Osteoblast (primary cell): ENCODE results near the gene C20orf204. TPM values are rescaled to one million over a fixed set of nuclear protein-coding genes. Genes with fewer than 3 reads are reported as not detected.
A peak's percentile ranks its signal among the peaks of the same experiment; 100 is the strongest.

Experiments used
- DNase-seq: peaks from one replicate; pipeline ENCODE4 v3.0.0; 2011; ENCODE audit warnings: low spot score, mixed read lengths; ENCODE audit not compliant: insufficient read length; ENCODE audit errors: missing footprints
- H2AFZ ChIP-seq: 2 replicates; pipeline ENCODE4 v1.6.0; 2011; ENCODE audit warnings: mild to moderate bottlenecking, low read length
- H3K27ac ChIP-seq: 2 replicates; pipeline ENCODE4 v1.5.1; 2011; ENCODE audit warnings: mild to moderate bottlenecking, low read depth, low read length, moderate library complexity
- H3K27me3 ChIP-seq: 2 replicates; pipeline ENCODE4 v1.6.0; 2012; ENCODE audit warnings: mild to moderate bottlenecking, control low read depth, inconsistent platforms, low read length, moderate library complexity; ENCODE audit not compliant: insufficient read depth
- H3K36me3 ChIP-seq: 2 replicates; pipeline ENCODE4 v1.5.1; 2011; ENCODE audit warnings: mild to moderate bottlenecking, low read length, control low read depth, moderate library complexity; ENCODE audit not compliant: insufficient read depth
- H3K4me1 ChIP-seq: 2 replicates; pipeline ENCODE4 v1.5.1; 2011; ENCODE audit warnings: mild to moderate bottlenecking, low read length, control low read depth, moderate library complexity; ENCODE audit not compliant: insufficient read depth
- H3K4me2 ChIP-seq: 2 replicates; pipeline ENCODE4 v1.6.0; 2011; ENCODE audit warnings: mild to moderate bottlenecking, low read length; ENCODE audit not compliant: insufficient read depth
- H3K4me3 ChIP-seq: fragments of 200-600 bp; sonication (generic); 3 replicates; pipeline ENCODE4 v1.5.1; 2012; ENCODE audit warnings: mild to moderate bottlenecking, low read length, inconsistent platforms; ENCODE audit not compliant: insufficient read depth
- H3K79me2 ChIP-seq: 2 replicates; pipeline ENCODE4 v1.6.0; 2012; ENCODE audit warnings: mild to moderate bottlenecking, low read length, control low read depth, inconsistent platforms; ENCODE audit not compliant: insufficient read depth
- H3K9me3 ChIP-seq: 2 replicates; pipeline ENCODE4 v1.5.1; 2011; ENCODE audit warnings: low read depth, low read length, control low read depth
- H4K20me1 ChIP-seq: 2 replicates; pipeline ENCODE4 v1.6.0; 2012; ENCODE audit warnings: mild to moderate bottlenecking, low read length, control low read depth; ENCODE audit not compliant: insufficient read depth
- total RNA-seq: library from RNA; depleted of rRNA; stranded (reverse); fragments of >200 nt; gene quantifications from 2 replicates; pipeline ENCODE4 v1.2.3, GENCODE V29; 2012
- TF ChIP-seq, protein P1 (sequence below): IDR thresholded peaks from 2 replicates; pipeline ENCODE4 v1.5.1; 2011; ENCODE audit warnings: mild to moderate bottlenecking, low read depth, low read length, moderate library complexity; ENCODE audit errors: extremely low read depth

Gene C20orf204
- total RNA-seq, 1 donor, result 1.1 TPM

GRCh38 chr20:64080813-64081623, 45.0 kb downstream of the C20orf204 start:
- no peak overlapping the region for H2AFZ ChIP-seq
- H3K27me3 ChIP-seq, result peaks cover 32% of the 10 kb centered on the region
- H3K79me2 ChIP-seq, result no peaks in the 10 kb centered on the region
- DNase-seq, result no peak
- H3K4me2 ChIP-seq, result no peak overlapping the region
- TF ChIP-seq, protein P1, sequence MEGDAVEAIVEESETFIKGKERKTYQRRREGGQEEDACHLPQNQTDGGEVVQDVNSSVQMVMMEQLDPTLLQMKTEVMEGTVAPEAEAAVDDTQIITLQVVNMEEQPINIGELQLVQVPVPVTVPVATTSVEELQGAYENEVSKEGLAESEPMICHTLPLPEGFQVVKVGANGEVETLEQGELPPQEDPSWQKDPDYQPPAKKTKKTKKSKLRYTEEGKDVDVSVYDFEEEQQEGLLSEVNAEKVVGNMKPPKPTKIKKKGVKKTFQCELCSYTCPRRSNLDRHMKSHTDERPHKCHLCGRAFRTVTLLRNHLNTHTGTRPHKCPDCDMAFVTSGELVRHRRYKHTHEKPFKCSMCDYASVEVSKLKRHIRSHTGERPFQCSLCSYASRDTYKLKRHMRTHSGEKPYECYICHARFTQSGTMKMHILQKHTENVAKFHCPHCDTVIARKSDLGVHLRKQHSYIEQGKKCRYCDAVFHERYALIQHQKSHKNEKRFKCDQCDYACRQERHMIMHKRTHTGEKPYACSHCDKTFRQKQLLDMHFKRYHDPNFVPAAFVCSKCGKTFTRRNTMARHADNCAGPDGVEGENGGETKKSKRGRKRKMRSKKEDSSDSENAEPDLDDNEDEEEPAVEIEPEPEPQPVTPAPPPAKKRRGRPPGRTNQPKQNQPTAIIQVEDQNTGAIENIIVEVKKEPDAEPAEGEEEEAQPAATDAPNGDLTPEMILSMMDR, result no peak
- peaks cover 15% of the 10 kb centered on the region for H3K4me1 ChIP-seq
- no peaks in the 10 kb centered on the region for H3K36me3 ChIP-seq
- H3K9me3 ChIP-seq, result no peaks in the 10 kb centered on the region
- no peak overlapping the region for H3K27ac ChIP-seq
- H3K4me3 ChIP-seq, result no peak overlapping the region
- peaks cover 11% of the 10 kb centered on the region for H4K20me1 ChIP-seq

DNA sequence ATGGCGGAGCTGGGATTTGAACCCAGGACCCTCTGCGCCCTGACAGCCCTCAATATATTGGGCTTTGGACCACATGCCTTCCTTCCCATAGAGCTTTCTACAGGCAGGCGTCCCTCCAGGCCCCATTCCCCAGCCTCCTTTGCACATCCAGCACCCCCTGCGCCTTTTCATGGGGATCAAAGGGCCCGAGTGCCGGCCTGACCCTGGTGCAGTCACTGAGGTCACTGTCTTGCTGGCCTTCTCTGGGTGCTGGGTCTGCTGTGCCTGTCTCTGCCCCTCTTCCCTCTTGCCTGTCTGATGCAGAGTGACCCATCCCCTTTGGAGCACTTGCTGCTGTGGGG, 45.6 kb downstream of the C20orf204 start:
- H3K36me3 ChIP-seq, result no peaks in the 10 kb centered on the region
- DNase-seq, result no peak
- peaks cover 37% of the 10 kb centered on the region for H3K27me3 ChIP-seq
- H3K4me3 ChIP-seq, result no peak overlapping the region
- TF ChIP-seq, protein P1, result no peak
- H3K4me2 ChIP-seq, result no peak overlapping the region
- H3K79me2 ChIP-seq, result no peaks in the 10 kb centered on the region
- no peaks in the 10 kb centered on the region for H3K9me3 ChIP-seq
- H4K20me1 ChIP-seq, result peaks cover 11% of the 10 kb centered on the region
- no peak overlapping the region for H2AFZ ChIP-seq
- no peak overlapping the region for H3K27ac ChIP-seq
- peaks cover 15% of the 10 kb centered on the region for H3K4me1 ChIP-seq

DNA sequence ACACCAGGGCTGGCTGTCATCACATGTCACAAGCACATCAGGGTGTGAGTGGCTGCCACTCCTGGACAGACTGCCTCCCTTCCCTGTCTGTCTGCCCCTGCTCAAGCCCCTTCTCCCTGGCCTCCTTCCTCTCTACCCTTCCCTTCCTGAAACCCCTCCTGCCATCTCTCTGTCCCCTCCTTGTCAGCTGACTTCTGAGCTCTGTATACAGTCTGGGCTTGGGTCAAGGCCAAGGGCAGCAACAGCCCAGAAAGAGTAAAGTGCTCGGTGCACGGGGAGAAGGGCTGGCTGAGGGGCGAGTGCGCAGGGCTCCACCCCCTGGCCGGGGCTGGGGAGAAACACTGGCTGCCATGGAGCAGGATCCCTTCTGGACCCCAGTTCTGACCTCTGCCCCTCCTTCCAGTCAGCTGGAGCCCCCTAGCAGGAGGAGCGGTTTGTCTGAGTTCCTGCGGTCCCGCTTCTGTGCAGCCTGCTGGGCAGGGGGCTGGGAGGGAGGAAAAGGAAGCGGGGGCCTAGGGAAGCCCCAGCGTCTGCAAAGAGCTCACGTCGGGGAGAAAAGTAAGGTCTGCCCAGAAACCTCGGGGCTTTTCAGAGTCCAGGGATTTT, 46.2 kb downstream of the C20orf204 start:
- Histone ChIP-seq H3K4me3 (no peak overlapping the region), H4K20me1 (peaks cover 11% of the 10 kb centered on the region), H3K27me3 (peaks cover 37% of the 10 kb centered on the region), H3K79me2 (no peaks in the 10 kb centered on the region), H3K36me3 (no peaks in the 10 kb centered on the region), H3K9me3 (no peaks in the 10 kb centered on the region), H3K27ac (no peak overlapping the region), H3K4me1 (peaks cover 15% of the 10 kb centered on the region), H2AFZ (no peak overlapping the region), H3K4me2 (no peak overlapping the region)
- no peak for DNase-seq
- TF ChIP-seq, protein P1, result no peak

- peaks cover 15% of the 10 kb centered on the region for H3K4me1 ChIP-seq
- no peaks in the 10 kb centered on the region for H3K36me3 ChIP-seq
- H3K79me2 ChIP-seq, result no peaks in the 10 kb centered on the region
- H3K4me3 ChIP-seq, result no peak overlapping the region
- no peak overlapping the region for H2AFZ ChIP-seq
- DNase-seq, result no peak
- H3K27ac ChIP-seq, result no peak overlapping the region
- no peaks in the 10 kb centered on the region for H3K9me3 ChIP-seq
- H3K27me3 ChIP-seq, result peaks cover 40% of the 10 kb centered on the region
- peak overlapping the region; percentile 61 for H3K4me2 ChIP-seq
- peaks cover 8% of the 10 kb centered on the region for H4K20me1 ChIP-seq
- TF ChIP-seq, protein P1, result no peak
Observed at GRCh38 chr20:64082820-64083377, 46.9 kb downstream of the C20orf204 start.
